OCI-LY7 (cell line): ENCODE results near the gene KIF25. TPM values are rescaled to one million over a fixed set of nuclear protein-coding genes. Genes with fewer than 3 reads are reported as not detected.

Source experiments
- BruUV-seq: library from RNA; stranded (reverse); fragments of 400-500 nt; replicated peaks from 2 replicates; lab custom pipeline; 2021; lab: Mats Ljungman, UMichigan
- CTCF ChIA-PET: fragments of 300-600 bp; sonication (Branson Sonifier 250); formaldehyde crosslinking; loops from one replicate; lab custom pipeline; 2022; ENCODE audit warnings: antibody characterized with exemption; ENCODE audit not compliant: unreplicated experiment; lab: Charles Lee
- POLR2A ChIA-PET: fragments of 300-600 bp; sonication (Branson Sonifier 250); formaldehyde crosslinking; loops from one replicate; lab custom pipeline; 2022; ENCODE audit warnings: antibody characterized with exemption; lab: Charles Lee
- DNase-seq: peaks from one replicate; pipeline ENCODE4 v3.0.0-alpha.2; 2015; ENCODE audit warnings: low spot score
- H2AFZ ChIP-seq: fragments of 200-600 bp; sonication (generic), shearing (Covaris generic); 2 replicates; pipeline ENCODE4 v1.6.1; 2014; ENCODE audit warnings: mild to moderate bottlenecking, antibody characterized with exemption, low read length, moderate library complexity
- H3K27ac ChIP-seq: fragments of 200-600 bp; sonication (generic); 2 replicates; pipeline ENCODE4 v1.5.1; 2014; ENCODE audit warnings: mixed run types, low read depth, mild to moderate bottlenecking, moderate library complexity, low read length, inconsistent platforms; ENCODE audit not compliant: poor library complexity, severe bottlenecking
- H3K36me3 ChIP-seq: fragments of 200-600 bp; sonication (generic); 2 replicates; pipeline ENCODE4 v1.6.1; 2014; ENCODE audit warnings: mild to moderate bottlenecking, antibody characterized with exemption, low read length, moderate library complexity, mixed read lengths; ENCODE audit not compliant: insufficient read depth
- H3K4me1 ChIP-seq: fragments of 200-600 bp; sonication (generic); 2 replicates; pipeline ENCODE4 v1.5.1; 2014; ENCODE audit warnings: mild to moderate bottlenecking, low read length; ENCODE audit not compliant: insufficient read depth, poor library complexity, severe bottlenecking
- H3K4me2 ChIP-seq: fragments of 200-600 bp; sonication (generic); 2 replicates; pipeline ENCODE4 v1.6.1; 2014; ENCODE audit warnings: mild to moderate bottlenecking, low read length
- H3K4me3 ChIP-seq: fragments of 200-600 bp; sonication (generic); 2 replicates; pipeline ENCODE4 v1.5.1; 2014; ENCODE audit warnings: mild to moderate bottlenecking, low read depth, low read length; ENCODE audit not compliant: poor library complexity, severe bottlenecking
- H3K79me2 ChIP-seq: fragments of 200-600 bp; sonication (generic); 2 replicates; pipeline ENCODE4 v1.6.1; 2016; ENCODE audit warnings: low read depth, mild to moderate bottlenecking, low read length, moderate library complexity, mixed read lengths; ENCODE audit not compliant: insufficient read depth
- H3K9me2 ChIP-seq: fragments of 200-600 bp; sonication (generic); 2 replicates; pipeline ENCODE4 v1.6.1; 2016; ENCODE audit warnings: mild to moderate bottlenecking, low read length, mixed read lengths; ENCODE audit not compliant: insufficient read depth
- H3K9me3 ChIP-seq: fragments of 200-600 bp; sonication (generic); 2 replicates; pipeline ENCODE4 v1.6.1; 2014; ENCODE audit warnings: mild to moderate bottlenecking, mixed run types, low read length, mixed read lengths
- H4K20me1 ChIP-seq: fragments of 200-600 bp; sonication (generic); 2 replicates; pipeline ENCODE4 v1.6.1; 2014; ENCODE audit warnings: mild to moderate bottlenecking, antibody characterized with exemption, low read length, moderate library complexity, mixed read lengths; ENCODE audit not compliant: insufficient read depth
- CTCF ChIP-seq: fragments of 200-600 bp; sonication (generic); conservative IDR thresholded peaks from 2 replicates; pipeline ENCODE4 v1.5.1; 2014; ENCODE audit warnings: mild to moderate bottlenecking, antibody characterized with exemption, low read length, moderate library complexity, mixed read lengths
- EZH2phosphoT487 ChIP-seq: fragments of 200-600 bp; sonication (generic); IDR thresholded peaks from 2 replicates; pipeline ENCODE4 v1.6.1; 2018; ENCODE audit warnings: low read depth, borderline replicate concordance, mild to moderate bottlenecking, mixed run types, antibody characterized with exemption, low read length, moderate library complexity, mixed read lengths
- intact Hi-C: fragments of 100-400 bp; cut with micrococcal nuclease; formaldehyde crosslinking; loops from one replicate; pipeline ENCODE4 v1.10.0; 2022; ENCODE audit not compliant: unreplicated experiment
- total RNA-seq, 2 experiments: library from RNA; depleted of rRNA in 1 of 2; stranded (reverse); fragments of >200 nt in 1 of 2; shearing (Covaris generic) in 1 of 2; gene quantifications; 2 replicates each; pipeline ENCODE4 v1.2.3, GENCODE V29; 2014 to 2022

The KIF25 gene
- total RNA-seq, 2 experiments from 2014 or later = not detected

GRCh38 chr6:167976708-167977107 lies 20.8 kb upstream of the KIF25 start:
- Histone ChIP-seq H3K4me3 (no peak overlapping the region), H3K36me3 (no peaks in the 10 kb centered on the region), H3K27ac (no peak overlapping the region), H4K20me1 (no peaks in the 10 kb centered on the region), H3K9me2 (no peaks in the 10 kb centered on the region), H2AFZ (no peak overlapping the region), H3K4me2 (no peak overlapping the region), H3K79me2 (no peaks in the 10 kb centered on the region), H3K9me3 (no peaks in the 10 kb centered on the region), H3K4me1 (no peaks in the 10 kb centered on the region)
- intact Hi-C loops = no loop called here
- CTCF ChIA-PET = no interaction called here
- TF ChIP-seq CTCF (no peak), EZH2phosphoT487 (no peak)
- BruUV-seq = no TSS peak
- DNase-seq = no peak
- POLR2A ChIA-PET = no interaction called here

- TF ChIP-seq EZH2phosphoT487 (no peak), CTCF (no peak)
- Histone ChIP-seq H3K79me2 (no peaks in the 10 kb centered on the region), H3K9me2 (no peaks in the 10 kb centered on the region), H3K4me3 (no peak overlapping the region), H3K9me3 (no peaks in the 10 kb centered on the region), H3K4me1 (no peaks in the 10 kb centered on the region), H3K4me2 (no peak overlapping the region), H3K36me3 (no peaks in the 10 kb centered on the region), H2AFZ (no peak overlapping the region), H4K20me1 (no peaks in the 10 kb centered on the region), H3K27ac (no peak overlapping the region)
- intact Hi-C loops = no loop called here
- no peak for DNase-seq
- ChIA-PET POLR2A (no interaction called here), CTCF (no interaction called here)
- no TSS peak for BruUV-seq
Observed at GRCh38 chr6:167977717-167978467, 19.6 kb upstream of the KIF25 start.

- Histone ChIP-seq H3K4me2 (no peak overlapping the region), H3K4me1 (no peaks in the 10 kb centered on the region), H3K4me3 (no peak overlapping the region), H3K9me3 (no peaks in the 10 kb centered on the region), H3K36me3 (no peaks in the 10 kb centered on the region), H3K9me2 (no peaks in the 10 kb centered on the region), H4K20me1 (no peaks in the 10 kb centered on the region), H3K27ac (no peak overlapping the region), H2AFZ (no peak overlapping the region), H3K79me2 (no peaks in the 10 kb centered on the region)
- CTCF ChIA-PET = no interaction called here
- POLR2A ChIA-PET = no interaction called here
- DNase-seq = no peak
- TF ChIP-seq CTCF (no peak), EZH2phosphoT487 (no peak)
- BruUV-seq = no TSS peak
- intact Hi-C loops = no loop called here
Observed at GRCh38 chr6:167978607-167979006, 18.9 kb upstream of the KIF25 start.
